PC-9 (cell line): Measurements from ENCODE around the gene TTC28.

Source experiments
- EZH2 ChIP-seq: fragments of 200-600 bp; sonication (generic); IDR thresholded peaks from 2 replicates; pipeline ENCODE4 v1.8.0; 2017; ENCODE audit warnings: antibody characterized with exemption, low read depth
- TF ChIP-seq, protein P1 (sequence below): fragments of 200-600 bp; sonication (generic); conservative IDR thresholded peaks from 2 replicates; pipeline ENCODE4 v1.6.1; 2017; ENCODE audit warnings: mixed run types, antibody characterized with exemption, mild to moderate bottlenecking, moderate library complexity

DNA sequence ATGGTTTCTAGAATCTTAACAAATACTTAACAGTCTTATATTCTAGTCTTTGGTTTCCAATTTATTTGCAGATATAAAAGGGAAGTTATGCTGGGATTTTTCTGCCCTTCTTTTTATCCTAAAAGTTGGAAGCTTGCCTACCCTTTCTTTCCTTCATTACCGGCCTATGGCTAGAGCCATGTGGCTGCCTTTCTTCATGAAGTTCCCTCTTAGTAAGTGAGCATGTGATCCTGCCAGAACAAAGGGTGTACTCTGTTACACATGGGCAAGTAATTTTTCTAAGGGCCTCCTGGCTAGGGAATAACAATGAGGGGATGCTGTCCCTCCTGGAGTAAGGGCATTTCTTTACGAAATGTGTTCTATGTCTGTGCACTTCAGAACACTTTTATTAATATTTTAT, 508.5 kb downstream of the TTC28 start:
- TF ChIP-seq, protein P1, sequence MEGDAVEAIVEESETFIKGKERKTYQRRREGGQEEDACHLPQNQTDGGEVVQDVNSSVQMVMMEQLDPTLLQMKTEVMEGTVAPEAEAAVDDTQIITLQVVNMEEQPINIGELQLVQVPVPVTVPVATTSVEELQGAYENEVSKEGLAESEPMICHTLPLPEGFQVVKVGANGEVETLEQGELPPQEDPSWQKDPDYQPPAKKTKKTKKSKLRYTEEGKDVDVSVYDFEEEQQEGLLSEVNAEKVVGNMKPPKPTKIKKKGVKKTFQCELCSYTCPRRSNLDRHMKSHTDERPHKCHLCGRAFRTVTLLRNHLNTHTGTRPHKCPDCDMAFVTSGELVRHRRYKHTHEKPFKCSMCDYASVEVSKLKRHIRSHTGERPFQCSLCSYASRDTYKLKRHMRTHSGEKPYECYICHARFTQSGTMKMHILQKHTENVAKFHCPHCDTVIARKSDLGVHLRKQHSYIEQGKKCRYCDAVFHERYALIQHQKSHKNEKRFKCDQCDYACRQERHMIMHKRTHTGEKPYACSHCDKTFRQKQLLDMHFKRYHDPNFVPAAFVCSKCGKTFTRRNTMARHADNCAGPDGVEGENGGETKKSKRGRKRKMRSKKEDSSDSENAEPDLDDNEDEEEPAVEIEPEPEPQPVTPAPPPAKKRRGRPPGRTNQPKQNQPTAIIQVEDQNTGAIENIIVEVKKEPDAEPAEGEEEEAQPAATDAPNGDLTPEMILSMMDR, result no peak
- TF ChIP-seq EZH2, result no peak
